Body of pancreas (tissue), 4 donors: ENCODE data around the gene FLYWCH2.

Experiments used
- POLR2A ChIP-seq, 3 donors: fragments of 450-650 bp; IDR thresholded peaks; one replicate each; pipeline ENCODE4 v1.6.1; 2016; ENCODE audit warnings: antibody characterized with exemption in 3 of 3, mild to moderate bottlenecking in 2 of 3
- TF ChIP-seq, protein P1 (sequence below), 7 experiments: fragments of 450-650 bp in 4 of 7; fragments of 200-600 bp in 3 of 7; sonication (generic) in 3 of 7; IDR thresholded peaks; one replicate each; pipeline ENCODE4 v1.5.1; 2016 to 2019; ENCODE audit warnings: antibody characterized with exemption in 7 of 7

DNA sequence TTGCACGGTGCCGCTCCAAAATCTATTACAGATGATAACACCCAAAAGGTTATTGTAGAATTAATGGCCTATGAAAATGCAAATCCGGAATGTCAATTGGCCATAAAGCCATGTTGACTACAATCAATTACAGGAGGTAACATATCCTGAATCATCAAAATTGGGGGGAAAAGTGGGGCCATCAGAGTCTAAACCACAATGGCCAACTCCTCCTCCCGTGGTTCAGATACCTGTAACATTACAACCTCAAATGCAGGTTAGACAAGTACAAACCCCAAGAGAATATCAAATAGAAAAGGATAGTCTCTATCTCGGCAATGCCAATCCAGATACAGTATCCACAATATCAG, 43.6 kb downstream of the FLYWCH2 start:
- no peak for TF ChIP-seq POLR2A (IDR thresholded peaks at IDR 0.05)
- TF ChIP-seq, protein P1, sequence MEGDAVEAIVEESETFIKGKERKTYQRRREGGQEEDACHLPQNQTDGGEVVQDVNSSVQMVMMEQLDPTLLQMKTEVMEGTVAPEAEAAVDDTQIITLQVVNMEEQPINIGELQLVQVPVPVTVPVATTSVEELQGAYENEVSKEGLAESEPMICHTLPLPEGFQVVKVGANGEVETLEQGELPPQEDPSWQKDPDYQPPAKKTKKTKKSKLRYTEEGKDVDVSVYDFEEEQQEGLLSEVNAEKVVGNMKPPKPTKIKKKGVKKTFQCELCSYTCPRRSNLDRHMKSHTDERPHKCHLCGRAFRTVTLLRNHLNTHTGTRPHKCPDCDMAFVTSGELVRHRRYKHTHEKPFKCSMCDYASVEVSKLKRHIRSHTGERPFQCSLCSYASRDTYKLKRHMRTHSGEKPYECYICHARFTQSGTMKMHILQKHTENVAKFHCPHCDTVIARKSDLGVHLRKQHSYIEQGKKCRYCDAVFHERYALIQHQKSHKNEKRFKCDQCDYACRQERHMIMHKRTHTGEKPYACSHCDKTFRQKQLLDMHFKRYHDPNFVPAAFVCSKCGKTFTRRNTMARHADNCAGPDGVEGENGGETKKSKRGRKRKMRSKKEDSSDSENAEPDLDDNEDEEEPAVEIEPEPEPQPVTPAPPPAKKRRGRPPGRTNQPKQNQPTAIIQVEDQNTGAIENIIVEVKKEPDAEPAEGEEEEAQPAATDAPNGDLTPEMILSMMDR (IDR thresholded peaks at IDR 0.05): no peak
